GM23338 (cell line): Measurements from ENCODE around the gene ADRA1B.

Experiments
- CREB1 ChIP-seq: fragments of 250-450 bp; sonication (Bioruptor Pico); IDR thresholded peaks from 2 replicates; pipeline ENCODE4 v1.5.0; 2020; ENCODE audit warnings: low read depth, mild to moderate bottlenecking, moderate library complexity
- CTCF ChIP-seq, 2 experiments: fragments of 200-600 bp in 1 of 2; sonication (generic) in 1 of 2; conservative IDR thresholded peaks; 2 replicates each; pipeline versions ENCODE4 v1.5.1 to v1.6.1; 2016 to 2017; ENCODE audit warnings: antibody characterized with exemption in 2 of 2, low read depth in 2 of 2, mild to moderate bottlenecking in 2 of 2, moderate library complexity in 1 of 2
- EZH2 ChIP-seq: fragments of 200-600 bp; sonication (generic); IDR thresholded peaks from one replicate; pipeline ENCODE4 v1.8.0; 2017; ENCODE audit warnings: antibody characterized with exemption, mild to moderate bottlenecking, low read depth; ENCODE audit not compliant: unreplicated experiment
- NANOG ChIP-seq: IDR thresholded peaks from 2 replicates; pipeline ENCODE4 v1.6.1; 2016; ENCODE audit warnings: antibody characterized with exemption, borderline replicate concordance
- POLR2AphosphoS5 ChIP-seq: IDR thresholded peaks from 2 replicates; pipeline ENCODE4 v1.6.1; 2016; ENCODE audit warnings: antibody characterized with exemption, low read depth
- REST ChIP-seq: IDR thresholded peaks from one replicate; pipeline ENCODE4 v1.6.1; 2018; ENCODE audit warnings: antibody characterized with exemption; ENCODE audit not compliant: unreplicated experiment
- STAT1 ChIP-seq: IDR thresholded peaks from one replicate; pipeline ENCODE4 v1.6.1; 2016; ENCODE audit warnings: antibody characterized with exemption; ENCODE audit not compliant: unreplicated experiment
- ZNF331 ChIP-seq: fragments of 250-450 bp; sonication (Bioruptor Pico); IDR thresholded peaks from 2 replicates; pipeline ENCODE4 v1.5.0; 2020; ENCODE audit warnings: low read depth, mild to moderate bottlenecking, moderate library complexity

GRCh38 chr5:159965031-159965837 is 49.0 kb downstream of the ADRA1B start:
- peak; percentile 74 to 92 for TF ChIP-seq CTCF (conservative IDR thresholded peaks at IDR 0.05; ENCODE audit: low read depth in 2 of 2)
- TF ChIP-seq STAT1: no peak
- no peak for TF ChIP-seq ZNF331 (CRISPR knock-in tag)
- TF ChIP-seq EZH2: no peak
- no peak for TF ChIP-seq POLR2AphosphoS5
- TF ChIP-seq CREB1: no peak
- TF ChIP-seq NANOG: no peak
- TF ChIP-seq REST: no peak
